ELF-1 (cell line): ENCODE data around the gene NDUFAF3.
"Not testable (repeated sequence)": the region's sequence is repeated elsewhere in the genome, so short reads cannot be mapped to it uniquely, and the experiment has no call there.

Experiments used
- DNase-seq: peaks from one replicate; pipeline ENCODE4 v3.0.0-alpha.2; 2016; ENCODE audit warnings: low read depth, low spot score

NDUFAF3 gene

GRCh38 chr3:48999085-48999858, 22.6 kb upstream of the NDUFAF3 start:
- no peak for DNase-seq

GRCh38 chr3:49001155-49001554, 20.8 kb upstream of the NDUFAF3 start:
- no peak for DNase-seq

DNA sequence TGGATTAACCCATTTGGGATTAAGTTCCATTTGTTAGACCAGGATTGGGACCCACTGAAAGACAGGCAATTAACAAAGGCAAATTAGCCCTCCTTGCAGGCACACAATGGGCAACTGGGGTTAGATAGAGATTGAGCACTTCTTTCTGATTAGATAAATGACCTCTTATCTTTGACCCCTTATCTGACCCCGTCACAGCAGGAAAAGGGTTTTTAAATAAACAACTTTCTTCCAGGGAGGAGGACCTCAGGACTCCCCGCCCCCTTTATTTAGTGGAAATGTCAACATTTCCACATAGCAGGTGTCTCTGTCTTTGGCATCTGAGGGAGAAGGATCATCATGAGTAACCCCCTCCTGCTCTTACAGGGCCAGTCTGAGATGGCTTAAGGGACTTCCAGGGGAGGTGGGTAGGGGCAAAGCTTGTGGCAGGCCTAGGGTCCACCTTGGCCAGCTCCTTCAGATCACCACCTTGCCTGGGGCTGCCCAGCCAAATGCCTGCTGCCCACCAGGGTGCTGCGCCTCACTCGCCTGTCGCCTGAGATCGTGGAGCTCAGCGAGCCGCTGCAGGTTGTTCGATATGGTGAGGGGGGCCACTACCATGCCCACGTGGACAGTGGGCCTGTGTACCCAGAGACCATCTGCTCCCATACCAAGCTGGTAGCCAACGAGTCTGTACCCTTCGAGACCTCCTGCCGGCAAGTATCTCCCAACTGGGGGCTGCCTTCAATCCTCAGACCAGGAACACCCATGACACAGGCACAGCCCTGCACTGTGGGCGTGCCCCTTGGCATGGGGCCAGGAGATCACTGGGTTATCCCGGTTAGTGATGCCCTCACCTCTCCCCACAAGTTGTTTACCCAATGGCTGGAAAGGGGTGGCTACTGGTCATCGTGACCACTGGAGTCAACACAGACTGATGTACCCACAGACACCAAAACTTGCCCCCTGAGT, 17.3 kb upstream of the NDUFAF3 start:
- DNase-seq: no peak

DNA sequence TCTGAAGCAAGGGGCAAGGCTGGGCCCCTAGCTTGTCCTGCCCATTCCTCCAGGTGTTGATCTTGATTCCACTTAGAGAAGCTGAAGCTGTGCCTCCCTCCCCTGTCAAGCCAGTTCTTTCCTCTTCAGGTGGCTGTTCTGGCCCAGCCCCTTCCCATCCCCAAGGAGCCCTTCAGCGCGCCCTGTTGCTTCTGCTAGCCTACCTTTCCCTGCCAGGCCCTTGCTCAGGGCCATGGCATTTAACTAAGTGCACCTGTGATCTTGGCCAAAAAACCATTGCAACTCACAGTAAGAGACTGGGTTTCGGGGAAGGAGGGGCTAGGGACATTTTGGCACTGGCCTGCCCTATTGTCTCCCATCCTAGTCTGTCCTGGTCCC, 16.6 kb upstream of the NDUFAF3 start:
- no peak for DNase-seq

- no peak for DNase-seq
Observed at GRCh38 chr3:49005998-49006397, 15.9 kb upstream of the NDUFAF3 start.

- DNase-seq: no peak
Observed at GRCh38 chr3:49006408-49007067, 15.4 kb upstream of the NDUFAF3 start.

DNA sequence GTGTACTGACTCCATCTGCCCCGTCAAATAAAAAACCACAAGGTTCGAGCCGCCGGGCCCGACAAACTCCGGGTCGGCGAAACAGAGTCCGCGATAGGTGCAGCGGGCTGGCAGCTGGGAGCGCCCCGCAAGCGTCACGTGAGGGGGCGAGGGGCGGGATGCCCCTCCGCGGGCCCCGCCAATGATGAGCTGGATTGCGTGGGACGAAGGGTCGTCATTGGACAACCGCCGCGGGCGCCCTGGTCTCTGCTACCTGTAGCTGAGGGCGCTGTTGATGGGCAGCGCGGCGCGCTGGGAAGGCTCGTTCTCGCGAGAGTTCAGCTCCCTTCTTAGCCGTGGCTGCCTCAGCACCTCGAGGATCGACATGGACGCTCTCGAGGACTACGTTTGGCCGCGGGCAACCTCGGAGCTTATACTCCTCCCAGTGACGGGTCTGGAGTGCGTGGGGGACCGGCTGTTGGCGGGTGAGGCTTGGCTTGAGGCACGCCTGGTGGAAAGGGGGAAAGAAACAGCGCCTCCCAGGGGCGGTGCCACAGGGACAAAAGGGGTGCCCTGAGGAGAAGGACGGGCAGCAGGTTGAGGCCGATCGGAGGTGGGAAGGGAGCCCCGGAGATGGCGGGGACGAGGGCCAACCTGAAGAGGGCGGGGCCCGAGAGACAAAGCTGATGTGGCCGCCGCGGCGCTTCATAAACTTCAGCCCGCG, 14.7 kb upstream of the NDUFAF3 start, which contains the start of gene WDR6:
Gene WDR6 (plus strand): TSS at position 324 of the 703 bp plus-strand sequence. CDS start 41 bp downstream, at position 365.
- peak; percentile 99 for DNase-seq

DNA sequence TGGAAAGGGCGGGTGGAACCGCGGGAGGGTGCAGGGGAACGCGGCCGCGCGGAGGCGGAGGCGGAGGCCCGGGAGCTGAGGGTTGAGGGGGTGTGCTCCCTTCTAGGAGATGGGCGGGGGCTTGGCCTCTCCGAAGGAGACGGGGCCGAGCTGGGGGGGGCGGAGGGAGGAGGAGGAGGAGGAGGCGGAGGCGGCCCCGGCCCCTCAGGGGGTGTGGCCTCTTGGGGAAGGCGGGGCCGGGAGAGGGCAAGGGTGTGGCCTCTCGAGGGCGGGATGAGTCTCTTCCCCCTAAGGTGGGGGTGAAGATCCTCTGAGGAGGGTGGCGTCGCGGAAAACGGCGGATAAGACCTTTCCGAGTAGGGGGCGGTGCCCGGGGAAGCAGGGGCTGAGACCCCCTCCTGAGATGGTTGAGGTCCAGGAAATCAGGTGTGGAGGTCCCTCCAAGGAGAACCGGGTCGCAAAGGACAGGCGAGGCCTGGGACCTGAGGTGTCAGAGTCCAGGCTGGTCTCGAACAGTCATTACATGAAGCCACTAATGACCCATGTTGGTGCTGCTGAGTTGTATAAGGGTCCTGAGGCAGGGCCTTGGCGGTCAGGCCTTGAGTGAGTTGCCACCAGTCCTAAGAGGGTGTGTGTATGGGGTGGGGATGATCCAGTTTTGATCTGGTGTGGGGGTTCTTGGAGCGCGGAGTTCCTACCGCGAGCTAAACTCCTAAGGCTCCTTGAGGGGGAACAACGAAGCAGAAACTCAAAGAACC, 14.0 kb upstream of the NDUFAF3 start:
- peak; percentile 92 for DNase-seq

DNA sequence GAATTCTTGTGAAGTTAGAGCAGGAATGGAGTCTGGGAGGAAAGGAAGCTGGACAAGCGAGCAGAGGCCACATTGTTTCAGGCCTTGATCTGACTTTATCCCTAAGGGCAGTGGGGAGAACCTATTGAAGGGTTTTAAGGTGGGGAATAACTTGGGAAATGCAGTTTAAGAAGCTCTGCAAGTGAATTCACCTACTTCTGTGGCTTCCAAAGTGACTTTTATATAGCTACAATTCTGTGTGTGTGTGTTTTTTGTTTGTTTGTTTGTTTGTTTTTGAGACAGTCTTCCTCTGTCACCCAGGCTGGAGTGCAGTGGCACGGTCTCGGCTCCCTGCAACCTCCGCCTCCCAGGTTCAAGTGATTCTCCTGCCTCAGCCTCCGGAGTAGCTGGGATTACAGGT, 13.3 kb upstream of the NDUFAF3 start:
- not testable (repeated sequence) for DNase-seq

GRCh38 chr3:49009396-49009795, 12.5 kb upstream of the NDUFAF3 start:
- DNase-seq: no peak

- no peak for DNase-seq
Observed at GRCh38 chr3:49012441-49013017, 9.4 kb upstream of the NDUFAF3 start.

DNA sequence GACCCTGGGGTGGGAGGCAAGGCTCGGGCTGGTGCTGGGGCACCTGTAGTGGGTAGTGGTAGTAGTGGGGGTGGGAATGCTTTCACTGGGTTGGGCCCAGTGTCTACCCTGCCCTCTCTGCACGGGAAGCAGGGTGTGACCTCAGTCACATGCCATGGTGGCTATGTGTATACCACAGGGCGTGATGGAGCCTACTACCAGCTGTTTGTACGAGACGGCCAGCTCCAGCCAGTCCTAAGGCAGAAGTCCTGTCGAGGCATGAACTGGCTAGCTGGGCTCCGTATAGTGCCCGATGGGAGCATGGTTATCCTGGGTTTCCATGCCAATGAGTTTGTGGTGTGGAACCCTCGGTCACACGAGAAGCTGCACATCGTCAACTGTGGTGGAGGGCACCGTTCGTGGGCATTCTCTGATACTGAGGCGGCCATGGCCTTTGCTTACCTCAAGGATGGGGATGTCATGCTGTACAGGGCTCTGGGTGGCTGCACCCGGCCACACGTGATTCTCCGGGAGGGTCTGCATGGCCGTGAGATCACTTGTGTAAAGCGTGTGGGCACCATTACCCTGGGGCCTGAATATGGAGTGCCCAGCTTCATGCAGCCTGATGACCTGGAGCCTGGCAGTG, 8.7 kb upstream of the NDUFAF3 start:
- DNase-seq: no peak

DNA sequence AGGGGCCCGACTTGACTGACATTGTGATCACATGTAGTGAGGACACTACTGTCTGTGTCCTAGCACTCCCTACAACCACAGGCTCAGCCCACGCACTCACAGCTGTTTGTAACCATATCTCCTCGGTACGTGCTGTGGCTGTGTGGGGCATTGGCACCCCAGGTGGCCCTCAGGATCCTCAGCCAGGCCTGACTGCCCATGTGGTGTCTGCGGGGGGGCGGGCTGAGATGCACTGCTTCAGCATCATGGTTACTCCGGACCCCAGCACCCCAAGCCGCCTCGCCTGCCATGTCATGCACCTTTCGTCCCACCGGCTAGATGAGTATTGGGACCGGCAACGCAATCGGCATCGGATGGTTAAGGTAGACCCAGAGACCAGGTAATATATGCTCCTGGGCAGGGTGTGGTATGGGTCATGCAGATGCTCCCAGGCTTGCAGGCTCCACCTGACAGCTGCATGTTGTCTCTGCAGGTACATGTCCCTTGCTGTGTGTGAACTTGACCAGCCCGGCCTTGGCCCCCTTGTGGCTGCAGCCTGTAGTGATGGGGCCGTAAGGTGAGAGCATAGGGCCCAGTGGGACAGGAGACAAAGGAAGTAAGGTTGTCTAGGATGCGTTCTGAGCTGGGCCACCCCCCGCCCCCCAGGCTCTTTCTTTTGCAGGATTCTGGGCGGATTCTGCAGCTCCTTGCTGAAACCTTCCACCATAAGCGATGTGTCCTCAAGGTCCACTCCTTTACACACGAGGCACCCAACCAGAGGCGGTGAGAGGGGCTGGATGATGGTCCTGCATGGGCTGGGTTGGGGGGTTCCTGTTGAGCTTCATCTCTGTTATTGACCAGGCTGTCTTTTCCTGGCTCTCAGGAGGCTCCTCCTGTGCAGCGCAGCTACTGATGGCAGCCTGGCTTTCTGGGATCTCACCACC, 7.9 kb upstream of the NDUFAF3 start:
- peak; percentile 83 for DNase-seq

DNA sequence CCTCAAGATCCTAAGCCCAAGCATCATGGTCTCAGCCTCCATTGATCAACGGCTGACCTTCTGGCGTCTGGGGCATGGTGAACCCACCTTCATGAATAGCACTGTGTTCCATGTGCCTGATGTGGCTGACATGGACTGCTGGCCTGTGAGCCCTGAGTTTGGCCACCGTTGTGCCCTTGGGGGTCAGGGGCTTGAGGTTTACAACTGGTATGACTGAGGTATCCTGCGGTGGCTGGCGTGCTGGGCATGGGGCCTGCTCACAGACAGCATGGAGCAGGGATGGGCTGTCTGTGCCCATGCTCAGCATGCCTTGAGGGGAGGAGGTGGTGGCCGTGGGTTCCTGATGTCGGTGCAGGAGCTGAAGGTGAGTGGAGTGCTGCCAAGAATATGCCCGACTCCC, 6.8 kb upstream of the NDUFAF3 start:
- no peak for DNase-seq

GRCh38 chr3:49015765-49016164, 6.2 kb upstream of the NDUFAF3 start:
- DNase-seq: no peak

DNA sequence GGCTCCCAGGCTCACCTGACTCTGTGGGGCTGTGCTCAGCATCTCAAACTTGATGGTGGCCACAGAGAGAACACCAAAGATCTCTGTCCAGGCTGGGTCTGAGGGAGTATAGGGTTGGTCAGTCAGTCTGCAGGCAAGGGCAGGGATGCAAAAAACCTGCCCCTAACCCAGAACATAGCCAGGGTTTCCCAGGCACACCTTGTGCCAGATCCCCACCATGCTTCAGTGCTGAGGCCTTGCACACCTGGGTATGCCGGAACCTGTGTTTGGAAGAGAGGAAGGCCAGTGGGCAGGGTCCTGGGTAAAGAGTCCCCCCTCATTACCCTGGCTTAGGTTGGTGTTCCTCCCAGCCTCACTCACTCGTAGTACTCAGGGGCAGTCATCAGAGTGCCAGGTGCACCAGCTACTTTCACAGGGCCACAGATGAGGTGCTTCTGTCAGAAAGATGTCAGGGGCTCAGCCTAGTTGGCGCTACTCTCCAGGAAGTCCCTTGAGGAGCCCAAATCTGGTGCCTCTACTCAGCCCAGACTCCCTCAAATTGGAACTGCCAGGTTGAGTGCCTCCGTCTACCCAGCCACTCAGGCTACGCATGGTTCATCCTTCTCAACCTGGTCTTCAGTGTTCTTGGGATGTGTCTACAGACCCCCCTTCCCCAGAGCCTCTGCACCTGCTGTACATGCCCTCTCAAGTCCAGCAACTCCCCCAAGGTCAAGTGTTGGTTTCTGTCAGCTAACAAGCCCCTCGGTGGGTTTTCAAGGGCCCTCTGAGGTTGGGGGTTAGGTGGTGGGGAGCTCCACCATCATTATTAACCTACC, 5.3 kb upstream of the NDUFAF3 start:
- DNase-seq: no peak

GRCh38 chr3:49017229-49017970, 4.5 kb upstream of the NDUFAF3 start:
- DNase-seq: no peak
